ENCODE measurements around the gene EPB41L2. TPM values are rescaled to one million over a fixed set of nuclear protein-coding genes. Genes with fewer than 3 reads are reported as not detected.

The EPB41L2 gene
- total RNA-seq, 4 donors from 2014 or later: 46.1 to 258 (median 88.3) TPM

DNA sequence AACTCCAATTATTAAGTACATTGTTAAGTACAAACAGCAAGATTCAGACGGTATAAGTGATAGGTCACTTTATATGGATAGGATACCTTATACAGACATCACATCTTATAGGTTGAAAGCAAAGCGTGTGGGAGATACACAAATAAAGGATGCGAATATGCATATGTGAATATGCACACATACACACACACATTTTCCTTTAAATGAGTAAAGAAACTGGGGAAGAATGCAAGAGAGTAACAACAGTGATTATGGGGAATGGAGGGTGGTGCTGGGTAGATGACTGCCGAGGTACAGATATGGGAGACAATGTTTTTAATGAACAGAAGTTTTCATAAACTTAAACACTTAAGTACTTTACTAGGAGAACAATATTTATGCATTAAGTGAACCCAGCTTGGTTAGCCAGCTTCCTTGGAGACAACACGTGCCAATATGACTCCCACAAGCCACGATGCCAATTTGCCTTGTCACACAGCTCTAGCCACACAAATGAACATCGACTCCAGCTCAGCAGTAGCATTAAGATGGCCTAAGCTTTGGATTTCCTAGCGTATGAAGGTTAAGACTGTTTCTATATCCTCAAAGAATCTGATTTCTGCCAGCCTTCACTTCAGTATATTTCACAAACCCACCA, 96.6 kb downstream of the EPB41L2 start:
- no peak overlapping the region for H3K4me3 ChIP-seq
- H3K36me3 ChIP-seq: no peaks in the 10 kb centered on the region
- no peaks in the 10 kb centered on the region for H3K9me3 ChIP-seq
- DNase-seq: no peak
- no peaks in the 10 kb centered on the region for H3K27me3 ChIP-seq
- H3K4me1 ChIP-seq: peaks cover 0 to 5% (median 0%) of the 10 kb centered on the region in 4 donors
- no peak overlapping the region for H3K27ac ChIP-seq
- TF ChIP-seq POLR2A (IDR thresholded peaks at IDR 0.05): no peak
- TF ChIP-seq, protein P1, sequence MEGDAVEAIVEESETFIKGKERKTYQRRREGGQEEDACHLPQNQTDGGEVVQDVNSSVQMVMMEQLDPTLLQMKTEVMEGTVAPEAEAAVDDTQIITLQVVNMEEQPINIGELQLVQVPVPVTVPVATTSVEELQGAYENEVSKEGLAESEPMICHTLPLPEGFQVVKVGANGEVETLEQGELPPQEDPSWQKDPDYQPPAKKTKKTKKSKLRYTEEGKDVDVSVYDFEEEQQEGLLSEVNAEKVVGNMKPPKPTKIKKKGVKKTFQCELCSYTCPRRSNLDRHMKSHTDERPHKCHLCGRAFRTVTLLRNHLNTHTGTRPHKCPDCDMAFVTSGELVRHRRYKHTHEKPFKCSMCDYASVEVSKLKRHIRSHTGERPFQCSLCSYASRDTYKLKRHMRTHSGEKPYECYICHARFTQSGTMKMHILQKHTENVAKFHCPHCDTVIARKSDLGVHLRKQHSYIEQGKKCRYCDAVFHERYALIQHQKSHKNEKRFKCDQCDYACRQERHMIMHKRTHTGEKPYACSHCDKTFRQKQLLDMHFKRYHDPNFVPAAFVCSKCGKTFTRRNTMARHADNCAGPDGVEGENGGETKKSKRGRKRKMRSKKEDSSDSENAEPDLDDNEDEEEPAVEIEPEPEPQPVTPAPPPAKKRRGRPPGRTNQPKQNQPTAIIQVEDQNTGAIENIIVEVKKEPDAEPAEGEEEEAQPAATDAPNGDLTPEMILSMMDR (IDR thresholded peaks at IDR 0.05): no peak

DNA sequence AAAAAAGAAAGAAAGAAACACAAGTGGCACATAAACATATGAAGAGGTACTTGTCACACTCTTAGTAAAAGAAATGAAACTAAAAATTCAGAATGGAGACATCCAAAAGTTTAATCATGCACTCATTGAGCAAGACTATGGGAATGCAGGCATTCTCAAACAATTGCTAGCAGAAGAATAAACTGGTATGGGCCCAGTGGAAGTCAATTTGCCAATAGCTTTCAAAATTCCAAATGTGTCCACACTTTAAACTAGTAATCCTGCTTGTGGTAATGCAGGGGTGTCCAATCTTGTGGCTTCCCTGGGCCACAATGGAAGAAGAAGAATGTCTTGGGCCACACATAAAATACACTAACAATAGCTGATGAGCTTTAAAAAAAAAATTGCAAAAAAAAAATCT, 97.4 kb downstream of the EPB41L2 start:
- TF ChIP-seq, protein P1 (IDR thresholded peaks at IDR 0.05): no peak
- no peak for TF ChIP-seq POLR2A (IDR thresholded peaks at IDR 0.05)
- Histone ChIP-seq H3K27me3 (no peaks in the 10 kb centered on the region), H3K9me3 (no peaks in the 10 kb centered on the region), H3K27ac (no peak overlapping the region), H3K4me3 (no peak overlapping the region), H3K36me3 (no peaks in the 10 kb centered on the region), H3K4me1 (peaks cover 0 to 5% (median 0%) of the 10 kb centered on the region in 4 donors)
- DNase-seq: no peak

DNA sequence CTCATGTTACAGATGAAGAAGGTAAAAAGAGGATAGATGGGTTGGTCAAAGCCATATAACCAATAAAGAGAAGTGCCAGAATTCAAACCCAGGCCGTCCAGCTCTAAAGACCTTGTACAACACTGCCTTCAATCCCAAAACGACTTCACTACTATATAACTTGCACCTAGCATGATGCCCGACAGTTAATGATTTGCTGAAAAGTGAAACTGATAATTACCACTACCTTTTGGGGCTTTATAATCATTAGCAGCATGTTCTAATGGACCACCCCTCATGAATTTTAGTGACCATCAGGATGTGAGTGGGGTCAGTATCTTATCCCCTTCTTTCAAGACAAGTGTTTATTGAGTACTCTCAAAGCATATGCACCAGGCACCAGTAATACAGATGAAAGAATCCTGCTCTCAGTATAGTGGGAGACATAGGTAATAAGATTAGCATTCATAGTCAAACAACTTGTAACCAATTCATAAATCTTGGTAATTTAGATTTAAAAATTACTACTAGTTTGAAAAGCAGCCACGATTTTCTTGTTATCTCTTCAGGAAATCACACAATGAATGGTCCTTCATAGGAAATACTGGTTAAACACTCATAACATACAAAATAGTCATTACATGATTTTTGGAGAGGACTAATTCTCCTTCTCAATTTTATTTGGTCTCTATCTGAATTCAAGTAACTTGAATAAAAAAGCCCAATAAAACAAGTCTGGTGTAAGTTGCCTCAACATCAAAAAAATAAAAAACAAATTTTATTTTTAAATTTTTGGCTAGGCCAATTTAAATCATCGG, 98.0 kb downstream of the EPB41L2 start:
- no peak overlapping the region for H3K4me3 ChIP-seq
- no peak overlapping the region for H3K27ac ChIP-seq
- TF ChIP-seq, protein P1 (IDR thresholded peaks at IDR 0.05): no peak
- TF ChIP-seq POLR2A (IDR thresholded peaks at IDR 0.05): no peak
- H3K27me3 ChIP-seq: no peaks in the 10 kb centered on the region
- DNase-seq: no peak
- H3K9me3 ChIP-seq: no peaks in the 10 kb centered on the region
- peaks cover 0 to 5% (median 0%) of the 10 kb centered on the region in 4 donors for H3K4me1 ChIP-seq
- H3K36me3 ChIP-seq: no peaks in the 10 kb centered on the region

DNA sequence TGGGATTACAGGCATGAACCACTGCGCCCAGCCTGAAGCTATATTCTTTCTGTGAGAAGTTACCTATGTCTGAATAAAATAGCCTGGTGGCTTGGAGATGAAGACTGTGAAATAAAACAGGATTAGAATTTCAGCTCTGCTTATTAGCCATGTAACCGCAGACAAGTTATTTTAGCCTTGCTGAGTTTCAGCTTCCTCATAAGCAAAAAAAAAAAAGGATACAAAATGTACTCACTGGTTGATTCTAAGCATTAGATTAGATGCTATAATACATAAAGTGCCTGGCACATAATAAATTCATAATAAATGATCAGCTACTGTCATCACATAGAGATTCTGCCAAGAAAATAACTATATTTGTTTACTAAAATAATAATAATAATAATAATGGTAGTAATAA, 98.8 kb downstream of the EPB41L2 start:
- Histone ChIP-seq H3K36me3 (no peaks in the 10 kb centered on the region), H3K27me3 (no peaks in the 10 kb centered on the region), H3K9me3 (no peaks in the 10 kb centered on the region), H3K4me3 (no peak overlapping the region), H3K27ac (no peak overlapping the region), H3K4me1 (peaks cover 0 to 5% (median 0%) of the 10 kb centered on the region in 4 donors)
- TF ChIP-seq, protein P1 (IDR thresholded peaks at IDR 0.05): no peak
- no peak for TF ChIP-seq POLR2A (IDR thresholded peaks at IDR 0.05)
- no peak for DNase-seq

DNA sequence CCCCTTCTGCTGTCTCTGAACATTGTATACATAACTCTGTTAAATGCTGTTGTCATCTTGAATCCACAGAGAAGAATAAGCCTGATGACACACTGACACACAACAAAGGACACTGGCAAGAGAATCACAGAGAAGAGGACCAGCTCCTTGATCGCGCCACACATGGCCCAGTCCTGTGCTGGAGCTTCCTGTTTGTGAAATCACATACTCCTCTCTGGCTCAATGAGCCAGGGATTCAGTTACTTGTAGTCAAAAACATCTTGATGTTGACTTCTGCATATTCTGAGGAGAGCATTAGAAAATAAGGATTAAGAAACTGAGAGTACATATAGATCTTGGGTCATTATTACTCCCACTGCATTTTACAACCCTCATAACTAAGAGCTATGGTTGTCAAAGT, 100.1 kb downstream of the EPB41L2 start:
- Histone ChIP-seq H3K27me3 (no peaks in the 10 kb centered on the region), H3K27ac (no peak overlapping the region), H3K4me3 (no peak overlapping the region), H3K4me1 (peaks cover 0 to 5% (median 0%) of the 10 kb centered on the region in 4 donors), H3K9me3 (no peaks in the 10 kb centered on the region), H3K36me3 (no peaks in the 10 kb centered on the region)
- no peak for TF ChIP-seq POLR2A (IDR thresholded peaks at IDR 0.05)
- TF ChIP-seq, protein P1 (IDR thresholded peaks at IDR 0.05): no peak
- no peak for DNase-seq

Measured in Peyer's patch (tissue), 4 donors.